ENCODE results near the gene MC1R.
"Not testable (repeated sequence)": the region's sequence is repeated elsewhere in the genome, so short reads cannot be mapped to it uniquely, and the experiment has no call there.

The MC1R gene

DNA sequence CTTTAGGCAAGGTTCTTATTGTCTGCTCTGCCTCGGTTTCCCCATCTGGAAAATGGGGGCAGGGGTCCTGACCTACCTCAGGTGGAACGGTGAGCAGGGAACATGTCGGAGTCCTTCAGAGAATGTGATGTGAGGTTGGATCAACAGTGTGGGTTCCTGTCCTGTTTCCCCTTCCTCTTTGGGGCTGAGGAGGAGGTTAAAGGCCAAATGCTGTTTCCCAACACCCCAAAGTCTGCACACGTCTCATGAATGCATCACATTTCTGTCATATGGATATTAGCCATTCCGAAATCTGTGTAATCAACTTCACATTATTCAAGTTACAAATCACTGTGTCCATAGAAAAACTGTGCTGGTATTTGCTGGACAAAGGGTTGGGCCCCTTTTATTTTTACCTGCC lies 48.8 kb downstream of the MC1R start:
- H3K36me3 ChIP-seq (ENCODE audit: control insufficient read depth, insufficient read depth, low read length) = peaks cover 27% of the 10 kb centered on the region
- H3K27ac ChIP-seq (ENCODE audit: low read depth, low read length); H3K9me3 ChIP-seq (ENCODE audit: control insufficient read depth, insufficient read depth, low read depth, low read length); H3K4me1 ChIP-seq (ENCODE audit: control insufficient read depth, insufficient read depth, low read length); H3K9ac ChIP-seq (ENCODE audit: low read length); H3K27me3 ChIP-seq (ENCODE audit: control insufficient read depth, insufficient read depth, low read length); H3K4me3 ChIP-seq (ENCODE audit: low read depth, low read length): not testable (repeated sequence)

DNA sequence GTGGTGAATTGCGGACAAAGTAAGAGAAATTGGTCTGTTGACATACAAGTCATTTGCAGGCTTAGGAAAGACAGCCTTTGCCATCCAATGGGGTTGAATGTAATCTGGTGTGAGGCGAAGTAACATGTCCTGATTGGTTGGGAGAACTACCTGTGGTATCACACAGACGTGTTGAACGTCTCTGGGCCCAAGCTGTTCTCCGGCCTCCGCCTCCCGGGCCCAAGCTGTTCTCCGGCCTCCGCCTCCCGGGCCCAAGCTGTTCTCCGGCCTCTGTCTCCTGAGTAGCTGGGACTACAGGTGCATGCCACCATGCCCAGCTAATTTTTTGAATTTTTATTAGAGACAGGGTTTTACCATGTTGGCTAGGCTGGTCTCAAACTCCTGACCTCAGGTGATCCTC lies 49.4 kb downstream of the MC1R start:
- peaks cover 27% of the 10 kb centered on the region for H3K36me3 ChIP-seq (ENCODE audit: control insufficient read depth, insufficient read depth, low read length)
- not testable (repeated sequence) for H3K4me3 ChIP-seq (ENCODE audit: low read depth, low read length); H3K9me3 ChIP-seq (ENCODE audit: control insufficient read depth, insufficient read depth, low read depth, low read length); H3K4me1 ChIP-seq (ENCODE audit: control insufficient read depth, insufficient read depth, low read length); H3K27me3 ChIP-seq (ENCODE audit: control insufficient read depth, insufficient read depth, low read length); H3K27ac ChIP-seq (ENCODE audit: low read depth, low read length); H3K9ac ChIP-seq (ENCODE audit: low read length)

DNA sequence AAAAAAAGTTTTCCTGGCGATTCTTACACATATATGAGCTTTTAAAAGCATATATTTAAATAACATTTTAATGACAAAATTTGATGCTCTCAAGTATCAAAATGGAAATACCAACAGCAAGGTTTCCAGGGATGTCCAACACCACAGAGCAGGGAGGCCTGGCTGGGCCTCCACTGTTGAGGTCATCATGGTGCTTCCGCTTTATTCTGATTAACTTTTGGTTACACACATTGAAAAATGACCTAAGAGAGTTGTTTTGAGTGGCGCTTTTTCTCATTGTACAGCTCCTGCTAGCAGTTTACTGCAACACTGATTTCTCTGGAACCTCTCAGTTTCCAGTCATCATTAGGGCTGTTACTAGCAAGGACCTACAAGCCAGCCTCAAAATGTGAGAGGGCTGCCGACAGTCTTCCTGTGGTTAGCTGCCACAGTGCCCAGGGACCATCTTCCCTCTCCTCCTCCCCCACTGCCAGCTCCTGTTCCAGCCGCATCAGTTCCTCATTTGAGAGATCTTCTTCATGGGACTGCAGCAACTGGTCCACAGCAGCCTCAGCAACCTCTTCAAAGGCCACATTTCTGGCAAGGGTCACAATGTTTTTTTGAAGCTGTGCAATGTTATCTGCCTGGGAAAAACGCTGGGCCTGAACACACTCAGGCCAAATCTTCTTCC lies 51.2 kb downstream of the MC1R start:
- H3K9ac ChIP-seq (ENCODE audit: low read length) = no peak overlapping the region
- no peak overlapping the region for H3K27ac ChIP-seq (ENCODE audit: low read depth, low read length)
- peaks cover 18% of the 10 kb centered on the region; the same call in 1 of the 2 replicates for H3K36me3 ChIP-seq (ENCODE audit: control insufficient read depth, insufficient read depth, low read length)
- no peak overlapping the region for H3K4me3 ChIP-seq (ENCODE audit: low read depth, low read length)
- H3K9me3 ChIP-seq (ENCODE audit: control insufficient read depth, insufficient read depth, low read depth, low read length) = peaks cover 9% of the 10 kb centered on the region; the same call in 1 of the 2 replicates
- H3K4me1 ChIP-seq (ENCODE audit: control insufficient read depth, insufficient read depth, low read length) = 0 out of 2 replicates have a peak, but pooled peaks cover 5% of the 10 kb centered on the region
- H3K27me3 ChIP-seq (ENCODE audit: control insufficient read depth, insufficient read depth, low read length) = no peaks in the 10 kb centered on the region

All from HUES6 (cell line).